Measurements from ENCODE around the gene CACYBP. TPM values are rescaled to one million over a fixed set of nuclear protein-coding genes. Genes with fewer than 3 reads are reported as not detected.

CACYBP gene
- total RNA-seq, 1 experiment from 2014 or later, result 194 TPM

- TF ChIP-seq CTCF (IDR thresholded peaks at IDR 0.05 in 2 of 3, conservative IDR thresholded peaks at IDR 0.05 in 1 of 3; ENCODE audit: borderline replicate concordance in 1 of 3, insufficient read depth in 1 of 3, low read depth in 2 of 3, low read length in 2 of 3) (no peak), CBX3 (IDR thresholded peaks at IDR 0.05; ENCODE audit: low read depth) (peak; percentile 98), ZBTB33 (IDR thresholded peaks at IDR 0.05; ENCODE audit: extremely low read depth, insufficient replicate concordance, low read length) (peak; percentile 88), CEBPB (IDR thresholded peaks at IDR 0.05; ENCODE audit: low read depth) (peak; percentile 33; the same call in 1 of the 2 replicates), RAD21 (IDR thresholded peaks at IDR 0.05; ENCODE audit: low read depth) (no peak), ZFX (IDR thresholded peaks at IDR 0.05) (peak; percentile 68)
Observed at GRCh38 chr1:174999216-174999935, 371 bp upstream of the CACYBP start (continued).

- Histone ChIP-seq H3K4me3 (replicated peaks in 1 of 2; ENCODE audit: low read depth in 1 of 2, low read length in 2 of 2) (peak overlapping the region; percentile 83 to 96), H4K20me1 (ENCODE audit: insufficient read depth) (peaks cover 24% of the 10 kb centered on the region; the same call in 1 of the 2 replicates), H3K4me2 (ENCODE audit: low read length) (peak overlapping the region; percentile 91), H3K9ac (ENCODE audit: low read length) (peak overlapping the region; percentile 99), H3K36me3 (ENCODE audit: control insufficient read depth in 1 of 2, insufficient read depth in 2 of 2, low read length in 2 of 2) (peaks cover 2 to 5% of the 10 kb centered on the region in 2 experiments; a peak in 3 of 4 replicates), H3K9me2 (ENCODE audit: insufficient read depth) (no peaks in the 10 kb centered on the region), H3K27me3 (ENCODE audit: insufficient read depth, low read length) (no peaks in the 10 kb centered on the region), H3K79me2 (ENCODE audit: insufficient read depth, low read length) (peaks cover 67% of the 10 kb centered on the region), H3K9me3 (ENCODE audit: control insufficient read depth in 1 of 2, insufficient read depth in 1 of 2, low read depth in 1 of 2, low read length in 2 of 2) (no peaks in the 10 kb centered on the region), H3K4me1 (ENCODE audit: control insufficient read depth in 1 of 2, insufficient read depth in 2 of 2, low read length in 2 of 2) (peaks cover 8 to 32% of the 10 kb centered on the region in 2 experiments), H2AFZ (ENCODE audit: low read depth, low read length, poor library complexity, severe bottlenecking) (no peak overlapping the region), H3K27ac (ENCODE audit: low read depth, low read length) (peak overlapping the region; percentile 77)
- ATAC-seq, result no peak
- no peak for DNase-seq (ENCODE audit: low read depth, low spot score)
- ChIA-PET POLR2A (interaction anchor here (1.1 to 2.6 kb wide), 3 partner anchors 22 to 225 kb away, joined by 3 to 21 read pairs (median 5); partner anchors contain the start of gene MRPS14), CTCF (no interaction called here), RAD21 (ENCODE audit: low non-redundant PET in 1 of 2, low total read pairs in 2 of 2, uncharacterized antibody in 2 of 2, unreplicated experiment in 2 of 2) (interaction anchor here in 1 of 2 experiments (1.1 kb wide), 1 partner anchor 125 kb away, joined by 3 read pairs; no protein-coding TSS in a partner anchor)
- intact Hi-C loops (cut with micrococcal nuclease), result no loop called here
- BruUV-seq (replicated peaks), result no TSS peak
- TF ChIP-seq POLR2A (IDR thresholded peaks at IDR 0.05; ENCODE audit: borderline replicate concordance, extremely low read depth, insufficient read depth, insufficient read length) (no peak), SP1 (IDR thresholded peaks at IDR 0.05; ENCODE audit: low read depth) (no peak), RAD21 (IDR thresholded peaks at IDR 0.05; ENCODE audit: low read depth) (no peak), JUND (IDR thresholded peaks at IDR 0.05) (no peak), EZH2 (IDR thresholded peaks at IDR 0.05) (no peak), EGR1 (IDR thresholded peaks at IDR 0.05; ENCODE audit: low read depth) (no peak), ZFX (IDR thresholded peaks at IDR 0.05) (no peak), MAX (IDR thresholded peaks at IDR 0.05) (no peak), YY1 (IDR thresholded peaks at IDR 0.05; ENCODE audit: extremely low read depth, insufficient replicate concordance, low read depth, low read length) (no peak), ZBTB33 (IDR thresholded peaks at IDR 0.05; ENCODE audit: extremely low read depth, insufficient replicate concordance, low read length) (no peak), EZH2phosphoT487 (IDR thresholded peaks at IDR 0.05; ENCODE audit: borderline replicate concordance) (no peak), CBX3 (IDR thresholded peaks at IDR 0.05; ENCODE audit: low read depth) (no peak), ATF3 (IDR thresholded peaks at IDR 0.05) (no peak), ELF1 (IDR thresholded peaks at IDR 0.05; ENCODE audit: borderline replicate concordance, low read depth) (no peak)
Observed at GRCh38 chr1:175000697-175001187, 995 bp downstream of the CACYBP start.
